ENCODE data around the gene ZFHX2. TPM values are rescaled to one million over a fixed set of nuclear protein-coding genes. Genes with fewer than 3 reads are reported as not detected.
A peak's percentile ranks its signal among the peaks of the same experiment; 100 is the strongest.

ZFHX2 gene
- total and polyA plus RNA-seq, 2 of the 13 experiments (the other 11 are each of a cell fraction or from before 2014, with no cell fraction given): 0.17 to 0.44 TPM

DNA sequence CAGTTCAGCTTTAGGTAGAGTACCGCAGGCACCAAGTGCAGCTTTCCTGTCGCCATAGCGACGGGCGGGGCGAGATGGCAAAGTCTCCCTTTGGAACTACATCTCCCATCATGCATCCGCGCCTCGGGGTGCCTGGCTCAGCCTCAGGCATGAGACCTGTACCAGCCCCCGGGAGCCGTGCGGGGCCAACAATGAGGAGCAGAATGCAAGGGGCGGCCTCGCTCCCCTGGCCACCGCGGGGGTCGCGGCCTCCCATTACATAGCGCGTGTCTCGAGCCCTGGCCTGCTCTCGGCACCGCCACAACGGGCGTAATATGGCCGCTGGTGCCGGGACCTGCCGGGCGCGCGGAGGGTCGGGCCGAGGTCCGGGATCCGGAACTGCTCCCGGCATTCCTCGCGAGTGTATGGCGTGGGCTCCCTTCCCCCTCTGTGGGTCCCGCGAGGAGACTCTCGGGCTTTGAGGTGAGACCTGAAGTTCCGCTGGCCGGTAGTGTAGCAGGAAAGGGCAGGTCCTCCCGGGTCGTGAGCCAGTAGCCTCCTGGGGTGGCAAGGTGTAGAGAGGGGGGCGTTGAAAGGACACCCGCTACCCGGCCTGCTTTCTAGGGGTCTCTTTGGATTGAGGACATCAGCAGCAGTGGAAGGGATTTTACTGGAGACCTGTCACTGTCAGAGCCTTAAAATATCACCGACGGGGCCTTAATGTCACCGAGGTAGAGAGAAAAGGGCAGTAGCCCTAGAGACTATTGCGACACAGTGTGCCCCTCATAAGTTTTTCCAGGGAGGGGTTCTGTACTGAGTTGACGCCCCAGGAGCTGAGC lies 4.5 kb upstream of the ZFHX2 start, which contains the start of gene THTPA (continued):
- TF ChIP-seq, protein P1, sequence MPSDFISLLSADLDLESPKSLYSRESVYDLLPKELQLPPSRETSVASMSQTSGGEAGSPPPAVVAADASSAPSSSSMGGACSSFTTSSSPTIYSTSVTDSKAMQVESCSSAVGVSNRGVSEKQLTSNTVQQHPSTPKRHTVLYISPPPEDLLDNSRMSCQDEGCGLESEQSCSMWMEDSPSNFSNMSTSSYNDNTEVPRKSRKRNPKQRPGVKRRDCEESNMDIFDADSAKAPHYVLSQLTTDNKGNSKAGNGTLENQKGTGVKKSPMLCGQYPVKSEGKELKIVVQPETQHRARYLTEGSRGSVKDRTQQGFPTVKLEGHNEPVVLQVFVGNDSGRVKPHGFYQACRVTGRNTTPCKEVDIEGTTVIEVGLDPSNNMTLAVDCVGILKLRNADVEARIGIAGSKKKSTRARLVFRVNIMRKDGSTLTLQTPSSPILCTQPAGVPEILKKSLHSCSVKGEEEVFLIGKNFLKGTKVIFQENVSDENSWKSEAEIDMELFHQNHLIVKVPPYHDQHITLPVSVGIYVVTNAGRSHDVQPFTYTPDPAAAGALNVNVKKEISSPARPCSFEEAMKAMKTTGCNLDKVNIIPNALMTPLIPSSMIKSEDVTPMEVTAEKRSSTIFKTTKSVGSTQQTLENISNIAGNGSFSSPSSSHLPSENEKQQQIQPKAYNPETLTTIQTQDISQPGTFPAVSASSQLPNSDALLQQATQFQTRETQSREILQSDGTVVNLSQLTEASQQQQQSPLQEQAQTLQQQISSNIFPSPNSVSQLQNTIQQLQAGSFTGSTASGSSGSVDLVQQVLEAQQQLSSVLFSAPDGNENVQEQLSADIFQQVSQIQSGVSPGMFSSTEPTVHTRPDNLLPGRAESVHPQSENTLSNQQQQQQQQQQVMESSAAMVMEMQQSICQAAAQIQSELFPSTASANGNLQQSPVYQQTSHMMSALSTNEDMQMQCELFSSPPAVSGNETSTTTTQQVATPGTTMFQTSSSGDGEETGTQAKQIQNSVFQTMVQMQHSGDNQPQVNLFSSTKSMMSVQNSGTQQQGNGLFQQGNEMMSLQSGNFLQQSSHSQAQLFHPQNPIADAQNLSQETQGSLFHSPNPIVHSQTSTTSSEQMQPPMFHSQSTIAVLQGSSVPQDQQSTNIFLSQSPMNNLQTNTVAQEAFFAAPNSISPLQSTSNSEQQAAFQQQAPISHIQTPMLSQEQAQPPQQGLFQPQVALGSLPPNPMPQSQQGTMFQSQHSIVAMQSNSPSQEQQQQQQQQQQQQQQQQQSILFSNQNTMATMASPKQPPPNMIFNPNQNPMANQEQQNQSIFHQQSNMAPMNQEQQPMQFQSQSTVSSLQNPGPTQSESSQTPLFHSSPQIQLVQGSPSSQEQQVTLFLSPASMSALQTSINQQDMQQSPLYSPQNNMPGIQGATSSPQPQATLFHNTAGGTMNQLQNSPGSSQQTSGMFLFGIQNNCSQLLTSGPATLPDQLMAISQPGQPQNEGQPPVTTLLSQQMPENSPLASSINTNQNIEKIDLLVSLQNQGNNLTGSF (CRISPR knock-in tag; IDR thresholded peaks at IDR 0.05): peak; percentile 98
- TF ChIP-seq ZNF816 (CRISPR knock-in tag; IDR thresholded peaks at IDR 0.05; ENCODE audit: borderline replicate concordance) (peak; percentile 100), ZNF891 (CRISPR knock-in tag; IDR thresholded peaks at IDR 0.05) (peak; percentile 100), ZC3H4 (CRISPR knock-in tag; IDR thresholded peaks at IDR 0.05; ENCODE audit: borderline replicate concordance) (peak; percentile 94), TCF7L2 (IDR thresholded peaks at IDR 0.05; ENCODE audit: low read depth, low read length) (no peak), ZNF142 (CRISPR knock-in tag; IDR thresholded peaks at IDR 0.05) (peak; percentile 96), JUN (CRISPR knock-in tag; IDR thresholded peaks at IDR 0.05) (peak; percentile 91), SP1 (IDR thresholded peaks at IDR 0.05) (no peak), SP1 (CRISPR knock-in tag; IDR thresholded peaks at IDR 0.05) (peak; percentile 64), BRD4 (CRISPR knock-in tag; IDR thresholded peaks at IDR 0.05) (peak; percentile 100), ZBTB7B (CRISPR knock-in tag; IDR thresholded peaks at IDR 0.05) (peak; percentile 98), ZBTB46 (CRISPR knock-in tag; IDR thresholded peaks at IDR 0.05; ENCODE audit: borderline replicate concordance) (peak; percentile 94)
- TF ChIP-seq, protein P2, sequence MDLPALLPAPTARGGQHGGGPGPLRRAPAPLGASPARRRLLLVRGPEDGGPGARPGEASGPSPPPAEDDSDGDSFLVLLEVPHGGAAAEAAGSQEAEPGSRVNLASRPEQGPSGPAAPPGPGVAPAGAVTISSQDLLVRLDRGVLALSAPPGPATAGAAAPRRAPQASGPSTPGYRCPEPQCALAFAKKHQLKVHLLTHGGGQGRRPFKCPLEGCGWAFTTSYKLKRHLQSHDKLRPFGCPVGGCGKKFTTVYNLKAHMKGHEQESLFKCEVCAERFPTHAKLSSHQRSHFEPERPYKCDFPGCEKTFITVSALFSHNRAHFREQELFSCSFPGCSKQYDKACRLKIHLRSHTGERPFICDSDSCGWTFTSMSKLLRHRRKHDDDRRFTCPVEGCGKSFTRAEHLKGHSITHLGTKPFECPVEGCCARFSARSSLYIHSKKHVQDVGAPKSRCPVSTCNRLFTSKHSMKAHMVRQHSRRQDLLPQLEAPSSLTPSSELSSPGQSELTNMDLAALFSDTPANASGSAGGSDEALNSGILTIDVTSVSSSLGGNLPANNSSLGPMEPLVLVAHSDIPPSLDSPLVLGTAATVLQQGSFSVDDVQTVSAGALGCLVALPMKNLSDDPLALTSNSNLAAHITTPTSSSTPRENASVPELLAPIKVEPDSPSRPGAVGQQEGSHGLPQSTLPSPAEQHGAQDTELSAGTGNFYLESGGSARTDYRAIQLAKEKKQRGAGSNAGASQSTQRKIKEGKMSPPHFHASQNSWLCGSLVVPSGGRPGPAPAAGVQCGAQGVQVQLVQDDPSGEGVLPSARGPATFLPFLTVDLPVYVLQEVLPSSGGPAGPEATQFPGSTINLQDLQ (CRISPR knock-in tag; IDR thresholded peaks at IDR 0.05): peak; percentile 98; the same call in 1 of the 2 replicates

Data from HepG2 (cell line).